ENCODE results near the gene DCUN1D3. TPM values are rescaled to one million over a fixed set of nuclear protein-coding genes. Genes with fewer than 3 reads are reported as not detected.
A peak's percentile ranks its signal among the peaks of the same experiment; 100 is the strongest.
"Not testable (repeated sequence)": the region's sequence is repeated elsewhere in the genome, so short reads cannot be mapped to it uniquely, and the experiment has no call there.

DCUN1D3 gene
- total RNA-seq, 4 donors from 2014 or later: 10.3 to 13.7 (median 11.8) TPM

DNA sequence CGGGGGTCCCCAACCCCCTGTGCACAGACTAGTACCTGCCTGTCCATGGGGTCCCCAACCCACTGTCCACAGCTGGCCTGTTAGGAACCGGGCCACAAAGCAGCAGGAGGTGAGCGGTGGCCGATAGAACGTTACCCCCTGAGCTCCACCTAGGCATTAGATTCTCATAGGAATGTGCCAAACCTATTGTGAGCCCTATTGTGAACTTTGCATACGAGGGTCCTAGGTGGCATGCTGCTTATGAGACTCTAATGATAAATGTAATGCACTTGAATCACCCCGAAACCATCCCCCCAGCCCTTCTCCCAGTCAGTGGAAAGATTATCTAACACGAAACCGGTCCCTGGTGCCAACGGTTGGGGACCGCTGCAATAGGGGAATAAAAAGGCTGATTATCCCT, 92.3 kb downstream of the DCUN1D3 start:
- no peak for DNase-seq
- Histone ChIP-seq H3K36me3 (no peaks in the 10 kb centered on the region), H3K4me1 (peaks cover 5 to 10% of the 10 kb centered on the region in 2 donors), H3K9me3 (no peaks in the 10 kb centered on the region), H3K27me3 (no peaks in the 10 kb centered on the region), H3K27ac (no peak overlapping the region), H3K4me3 (replicated peaks in 1 of 3) (no peak overlapping the region)
- 95 to 97% methylated on average over 11 of the region's 11 CpGs for WGBS, 2 donors
- intact Hi-C loops (cut with DNase I): no loop called here
- TF ChIP-seq POLR2A (IDR thresholded peaks at IDR 0.05): no peak
- TF ChIP-seq, protein P1, sequence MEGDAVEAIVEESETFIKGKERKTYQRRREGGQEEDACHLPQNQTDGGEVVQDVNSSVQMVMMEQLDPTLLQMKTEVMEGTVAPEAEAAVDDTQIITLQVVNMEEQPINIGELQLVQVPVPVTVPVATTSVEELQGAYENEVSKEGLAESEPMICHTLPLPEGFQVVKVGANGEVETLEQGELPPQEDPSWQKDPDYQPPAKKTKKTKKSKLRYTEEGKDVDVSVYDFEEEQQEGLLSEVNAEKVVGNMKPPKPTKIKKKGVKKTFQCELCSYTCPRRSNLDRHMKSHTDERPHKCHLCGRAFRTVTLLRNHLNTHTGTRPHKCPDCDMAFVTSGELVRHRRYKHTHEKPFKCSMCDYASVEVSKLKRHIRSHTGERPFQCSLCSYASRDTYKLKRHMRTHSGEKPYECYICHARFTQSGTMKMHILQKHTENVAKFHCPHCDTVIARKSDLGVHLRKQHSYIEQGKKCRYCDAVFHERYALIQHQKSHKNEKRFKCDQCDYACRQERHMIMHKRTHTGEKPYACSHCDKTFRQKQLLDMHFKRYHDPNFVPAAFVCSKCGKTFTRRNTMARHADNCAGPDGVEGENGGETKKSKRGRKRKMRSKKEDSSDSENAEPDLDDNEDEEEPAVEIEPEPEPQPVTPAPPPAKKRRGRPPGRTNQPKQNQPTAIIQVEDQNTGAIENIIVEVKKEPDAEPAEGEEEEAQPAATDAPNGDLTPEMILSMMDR (IDR thresholded peaks at IDR 0.05): no peak

DNA sequence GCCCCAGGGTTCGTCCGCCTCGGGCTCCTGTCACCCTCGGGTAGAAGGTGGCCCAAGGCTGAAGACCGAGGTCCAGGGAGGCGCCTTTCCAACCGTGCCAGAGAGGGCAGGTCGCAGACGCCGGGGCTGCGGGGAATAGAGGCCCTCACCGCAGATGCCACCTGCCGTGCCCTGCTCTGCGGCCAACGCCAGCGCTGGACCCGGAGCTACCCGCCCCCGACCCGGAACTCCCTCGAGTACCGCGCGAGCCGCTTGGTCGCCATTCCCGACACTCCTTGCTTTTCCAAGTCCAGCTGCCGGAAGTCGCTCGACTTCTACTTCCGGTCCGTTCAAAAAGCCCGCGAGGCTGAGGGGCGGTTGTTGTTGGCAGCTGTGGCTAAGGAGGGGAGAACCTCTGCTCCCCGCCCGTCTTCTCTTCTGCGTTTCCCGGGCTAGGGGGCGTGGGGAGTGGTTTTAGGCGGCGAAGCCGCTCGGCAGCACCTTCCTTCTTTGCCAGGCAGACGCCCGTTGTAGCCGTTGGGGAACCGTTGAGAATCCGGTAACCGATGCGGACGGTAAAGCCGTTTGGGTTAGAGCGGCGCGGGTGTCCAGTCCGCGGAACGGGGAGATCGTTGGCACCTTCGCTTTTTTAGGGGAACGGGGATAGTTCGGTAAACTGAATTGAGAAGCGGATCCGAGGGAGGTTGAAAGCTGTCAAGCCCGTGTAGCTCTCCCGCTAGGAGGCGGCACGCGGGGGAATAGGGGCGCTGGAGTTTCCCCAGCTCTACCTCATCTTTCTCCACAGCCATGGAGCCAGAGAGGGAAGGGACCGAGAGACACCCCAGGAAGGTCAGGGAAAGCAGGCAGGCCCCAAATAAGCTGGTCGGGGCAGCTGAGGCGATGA, 93.7 kb downstream of the DCUN1D3 start, which contains the start of the genes ERI2 and REXO5:
Gene ERI2 (minus strand): TSS at position 305 of the 883 bp plus-strand sequence. CDS start 42 bp downstream, at position 263.
Gene REXO5 (plus strand): TSS at position 360 of the 883 bp plus-strand sequence. CDS start 427 bp downstream, at position 787.
- Histone ChIP-seq H3K36me3 (no peaks in the 10 kb centered on the region), H3K27me3 (no peaks in the 10 kb centered on the region), H3K27ac (peak within 1 kb of the TSS; percentile 82 to 93 (median 85)), H3K4me1 (peaks cover 5 to 10% of the 10 kb centered on the region in 2 donors), H3K4me3 (replicated peaks in 1 of 3) (peak within 1 kb of the TSS; percentile 55 to 97 (median 97)), H3K9me3 (no peaks in the 10 kb centered on the region)
- peak; percentile 90 to 92 for DNase-seq
- WGBS, 2 donors: 0 to 1% methylated on average over 25 to 52 of the region's 74 CpGs
- intact Hi-C loops (cut with DNase I): no loop called here
- TF ChIP-seq POLR2A (IDR thresholded peaks at IDR 0.05): peak in 1 of 2 donors; percentile 81
- TF ChIP-seq, protein P1 (IDR thresholded peaks at IDR 0.05): peak in 2 of 6 experiments; percentile 33 to 39

DNA sequence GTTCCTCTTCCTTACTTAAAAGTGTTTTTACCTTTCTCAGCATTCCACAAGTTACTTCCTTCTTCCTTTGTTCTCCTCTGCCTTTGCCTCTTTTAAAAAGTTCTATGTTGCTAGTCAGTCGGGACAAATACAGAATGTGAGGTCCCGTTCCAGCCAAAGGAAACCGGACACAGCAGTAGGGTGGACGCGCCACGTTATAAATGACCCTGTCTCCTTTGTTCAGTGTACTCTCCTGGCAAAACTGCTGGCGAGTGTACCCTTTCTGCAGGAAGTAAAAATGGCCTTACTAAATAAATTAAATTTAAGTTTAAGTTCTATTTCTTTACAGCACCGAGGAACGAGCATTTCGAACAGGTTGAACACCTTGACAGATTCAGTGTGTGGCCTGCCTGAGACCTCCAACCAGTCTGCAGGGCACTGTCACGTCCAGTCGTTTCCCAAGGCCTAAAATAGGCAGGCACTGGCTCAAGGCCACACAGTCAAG, 94.4 kb downstream of the DCUN1D3 start:
- WGBS, 2 donors: 12 to 14% methylated on average over 12 of the region's 12 CpGs
- DNase-seq; H3K36me3 ChIP-seq; intact Hi-C loops (cut with DNase I); H3K9me3 ChIP-seq; H3K27me3 ChIP-seq: not testable (repeated sequence)
- Histone ChIP-seq H3K4me1 (peaks cover 5 to 10% of the 10 kb centered on the region in 2 donors), H3K27ac (peak overlapping the region; percentile 82 to 93 (median 85)), H3K4me3 (replicated peaks in 1 of 3) (peak overlapping the region; percentile 55 to 97 (median 97))

Small RNA genes lying within 50 kb of the gene (small RNA-seq; reads per million reads assigned to genes)
- not detected for gene RF00618

Other genes with a start within 250 kb of the DCUN1D3 start
- gene ACSM1, start 202.7 kb downstream of the DCUN1D3 start, total RNA-seq: 1 to 10 TPM in 3 of 4 donors, not detected in 1; 1.2 to 2.3 (median 1.3) TPM
- 100 to 1,000 TPM in 1 of 4 donors, 10 to 100 TPM in 3; 76.7 to 107 (median 82.1) TPM for gene THUMPD1, start 158.5 kb downstream of the DCUN1D3 start, total RNA-seq
- gene ACSM3, start 136.3 kb downstream of the DCUN1D3 start, total RNA-seq: 1 to 10 TPM in 3 of 4 donors, not detected in 1; 1.2 to 1.7 (median 1.6) TPM
- 10 to 100 TPM; 22.2 to 31.4 (median 25.3) TPM for gene ERI2, start 93.9 kb downstream of the DCUN1D3 start, total RNA-seq
- 1 to 10 TPM in 3 of 4 donors, under 1 TPM in 1; 0.78 to 3.6 (median 1.8) TPM for gene REXO5, start 93.8 kb downstream of the DCUN1D3 start, total RNA-seq
- 10 to 100 TPM; 32.8 to 43.7 (median 41.0) TPM for gene LYRM1, start 413 bp upstream of the DCUN1D3 start, total RNA-seq